WTC11 (cell line): ENCODE data around the gene ELOVL6. TPM values are rescaled to one million over a fixed set of nuclear protein-coding genes. Genes with fewer than 3 reads are reported as not detected.

Source experiments
- ATAC-seq: fragments of 200-7000 bp; cut with Tn5 transposase; 2 replicates; pipeline ENCODE4 v1.10.0; 2021; ENCODE audit warnings: mild to moderate bottlenecking, moderate library complexity
- CTCF ChIA-PET: fragments of 300-600 bp; sonication (Branson Sonifier 250); formaldehyde crosslinking; loops from one replicate; lab custom pipeline; 2021; ENCODE audit warnings: antibody characterized with exemption; lab: Charles Lee
- POLR2A ChIA-PET: fragments of 350-600 bp; sonication (Branson Sonifier 250); formaldehyde crosslinking; loops from one replicate; lab custom pipeline; 2021; ENCODE audit warnings: antibody characterized with exemption; lab: Charles Lee
- DNase-seq: peaks from one replicate; pipeline ENCODE4 v3.0.0; 2021; ENCODE audit warnings: low spot score
- H3K27ac Mint-ChIP-seq: 2 replicates; pipeline ENCODE4 v1.8.0; 2021; ENCODE audit warnings: mixed read lengths
- H3K27me3 Mint-ChIP-seq: 2 replicates; pipeline ENCODE4 v1.8.0; 2021; ENCODE audit warnings: low read depth, mild to moderate bottlenecking, moderate library complexity, mixed read lengths
- H3K36me3 Mint-ChIP-seq: 2 replicates; pipeline ENCODE4 v1.8.0; 2021; ENCODE audit warnings: mixed read lengths
- H3K4me1 Mint-ChIP-seq: 2 replicates; pipeline ENCODE4 v1.8.0; 2022; ENCODE audit warnings: mixed read lengths
- H3K4me3 Mint-ChIP-seq: 2 replicates; pipeline ENCODE4 v1.8.0; 2021; ENCODE audit warnings: mild to moderate bottlenecking, moderate library complexity, mixed read lengths
- H3K9me3 Mint-ChIP-seq: 2 replicates; pipeline ENCODE4 v1.8.0; 2021; ENCODE audit warnings: mixed read lengths
- ATF1 ChIP-seq: sonication (generic); formaldehyde crosslinking; IDR thresholded peaks from 2 replicates; pipeline ENCODE4 v1.8.1; 2023; ENCODE audit warnings: mild to moderate bottlenecking, moderate library complexity, missing genetic modification reagents
- CREB1 ChIP-seq: sonication (generic); formaldehyde crosslinking; IDR thresholded peaks from 2 replicates; pipeline ENCODE4 v1.8.0; 2023; ENCODE audit warnings: mild to moderate bottlenecking, missing genetic modification reagents
- CREM ChIP-seq: sonication (generic); formaldehyde crosslinking; IDR thresholded peaks from 2 replicates; pipeline ENCODE4 v1.8.1; 2022; ENCODE audit warnings: mild to moderate bottlenecking, missing genetic modification reagents, moderate library complexity
- EMX1 ChIP-seq: fragments of 250-450 bp; sonication (Bioruptor Pico); IDR thresholded peaks from 2 replicates; pipeline ENCODE4 v1.8.0; 2021; ENCODE audit warnings: mild to moderate bottlenecking
- ESRRA ChIP-seq: sonication (generic); formaldehyde crosslinking; IDR thresholded peaks from 2 replicates; pipeline ENCODE4 v1.8.1; 2022; ENCODE audit warnings: mild to moderate bottlenecking, missing genetic modification reagents, borderline replicate concordance
- ETV6 ChIP-seq: sonication (generic); formaldehyde crosslinking; IDR thresholded peaks from 2 replicates; pipeline ENCODE4 v1.8.1; 2022; ENCODE audit warnings: mild to moderate bottlenecking, missing genetic modification reagents
- GABPB1 ChIP-seq: sonication (generic); formaldehyde crosslinking; IDR thresholded peaks from 2 replicates; pipeline ENCODE4 v1.8.1; 2023; ENCODE audit warnings: mild to moderate bottlenecking, missing genetic modification reagents
- JUN ChIP-seq: sonication (generic); formaldehyde crosslinking; IDR thresholded peaks from 2 replicates; pipeline ENCODE4 v1.8.0; 2023; ENCODE audit warnings: mild to moderate bottlenecking, missing genetic modification reagents
- NFATC4 ChIP-seq: fragments of 250-450 bp; sonication (Bioruptor Pico); IDR thresholded peaks from 2 replicates; pipeline ENCODE4 v1.9.0; 2021; ENCODE audit warnings: mild to moderate bottlenecking
- NFE2L1 ChIP-seq: sonication (generic); formaldehyde crosslinking; IDR thresholded peaks from 2 replicates; pipeline ENCODE4 v1.8.1; 2023; ENCODE audit warnings: missing genetic modification reagents
- NR3C1 ChIP-seq: sonication (generic); formaldehyde crosslinking; conservative IDR thresholded peaks from 2 replicates; pipeline ENCODE4 v1.8.1; 2023; ENCODE audit warnings: low read depth, mild to moderate bottlenecking, missing genetic modification reagents
- OVOL2 ChIP-seq: fragments of 250-450 bp; sonication (Bioruptor Pico); IDR thresholded peaks from 2 replicates; pipeline ENCODE4 v1.9.0; 2021; ENCODE audit warnings: mild to moderate bottlenecking, borderline replicate concordance
- ZNF219 ChIP-seq: sonication (generic); formaldehyde crosslinking; IDR thresholded peaks from 2 replicates; pipeline ENCODE4 v1.8.0; 2023; ENCODE audit warnings: missing genetic modification reagents, mild to moderate bottlenecking, borderline replicate concordance
- ZNF232 ChIP-seq: sonication (generic); formaldehyde crosslinking; IDR thresholded peaks from 2 replicates; pipeline ENCODE4 v1.8.0; 2022; ENCODE audit warnings: mild to moderate bottlenecking, missing genetic modification reagents
- ZNF317 ChIP-seq: sonication (generic); formaldehyde crosslinking; IDR thresholded peaks from 2 replicates; pipeline ENCODE4 v1.8.1; 2023; ENCODE audit warnings: low read depth, mild to moderate bottlenecking, moderate library complexity, missing genetic modification reagents, borderline replicate concordance
- total RNA-seq: library from RNA; stranded (reverse); gene quantifications from 3 replicates; pipeline ENCODE4 v1.2.3, GENCODE V29; 2021
- TF ChIP-seq, protein P1 (sequence below): sonication (generic); formaldehyde crosslinking; IDR thresholded peaks from 2 replicates; pipeline ENCODE4 v1.8.0; 2022; ENCODE audit warnings: mild to moderate bottlenecking, missing genetic modification reagents
- TF ChIP-seq, protein P2 (sequence below): sonication (generic); formaldehyde crosslinking; conservative IDR thresholded peaks from 2 replicates; pipeline ENCODE4 v1.8.1; 2022; ENCODE audit warnings: mild to moderate bottlenecking, missing genetic modification reagents
- TF ChIP-seq, protein P3 (sequence below): sonication (generic); formaldehyde crosslinking; IDR thresholded peaks from 2 replicates; pipeline ENCODE4 v1.8.0; 2022; ENCODE audit warnings: mild to moderate bottlenecking, missing genetic modification reagents
- TF ChIP-seq, protein P4 (sequence below): sonication (generic); formaldehyde crosslinking; IDR thresholded peaks from 2 replicates; pipeline ENCODE4 v1.8.0; 2022; ENCODE audit warnings: missing genetic modification reagents
- TF ChIP-seq, protein P5 (sequence below): sonication (generic); formaldehyde crosslinking; IDR thresholded peaks from 2 replicates; pipeline ENCODE4 v1.8.1; 2022; ENCODE audit warnings: low read depth, mild to moderate bottlenecking, moderate library complexity, missing genetic modification reagents, borderline replicate concordance
- TF ChIP-seq, protein P6 (sequence below): sonication (generic); formaldehyde crosslinking; IDR thresholded peaks from 2 replicates; pipeline ENCODE4 v1.8.1; 2023; ENCODE audit warnings: mild to moderate bottlenecking, moderate library complexity, missing genetic modification reagents
- TF ChIP-seq, protein P7 (sequence below): fragments of 250-450 bp; sonication (Bioruptor Pico); IDR thresholded peaks from 2 replicates; pipeline ENCODE4 v1.9.0; 2021; ENCODE audit warnings: mild to moderate bottlenecking, borderline replicate concordance

ELOVL6 gene
- total RNA-seq, 1 experiment from 2014 or later: 87.4 TPM

DNA sequence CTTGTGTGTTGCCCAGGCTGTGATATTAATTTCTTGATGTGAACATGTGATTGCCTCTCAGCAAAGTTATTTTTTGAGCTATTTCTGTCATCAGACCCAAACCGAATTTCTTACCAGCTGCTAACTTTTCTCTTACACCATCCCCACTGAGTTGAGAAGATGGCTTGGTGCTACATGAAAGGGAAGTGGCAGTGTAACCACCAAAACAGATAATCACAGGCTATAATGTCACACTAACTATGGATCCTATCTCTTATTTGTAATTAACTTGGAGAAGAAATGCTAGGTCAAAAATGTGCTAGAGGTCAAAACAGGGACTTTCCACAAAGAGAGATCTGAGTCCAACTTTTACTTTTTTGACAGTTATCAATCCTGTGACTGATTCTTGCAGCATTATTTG is 43.8 kb downstream of the ELOVL6 start:
- H3K4me1 Mint-ChIP-seq: no peaks in the 10 kb centered on the region
- TF ChIP-seq OVOL2: no peak
- TF ChIP-seq, protein P1, sequence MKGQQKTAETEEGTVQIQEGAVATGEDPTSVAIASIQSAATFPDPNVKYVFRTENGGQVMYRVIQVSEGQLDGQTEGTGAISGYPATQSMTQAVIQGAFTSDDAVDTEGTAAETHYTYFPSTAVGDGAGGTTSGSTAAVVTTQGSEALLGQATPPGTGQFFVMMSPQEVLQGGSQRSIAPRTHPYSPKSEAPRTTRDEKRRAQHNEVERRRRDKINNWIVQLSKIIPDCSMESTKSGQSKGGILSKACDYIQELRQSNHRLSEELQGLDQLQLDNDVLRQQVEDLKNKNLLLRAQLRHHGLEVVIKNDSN (CRISPR knock-in tag): no peak
- TF ChIP-seq NFATC4: no peak
- no peak for TF ChIP-seq GABPB1 (CRISPR knock-in tag)
- TF ChIP-seq EMX1 (CRISPR knock-in tag): no peak
- TF ChIP-seq, protein P2, sequence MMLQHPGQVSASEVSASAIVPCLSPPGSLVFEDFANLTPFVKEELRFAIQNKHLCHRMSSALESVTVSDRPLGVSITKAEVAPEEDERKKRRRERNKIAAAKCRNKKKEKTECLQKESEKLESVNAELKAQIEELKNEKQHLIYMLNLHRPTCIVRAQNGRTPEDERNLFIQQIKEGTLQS (CRISPR knock-in tag): no peak
- no peak for TF ChIP-seq ETV6 (CRISPR knock-in tag)
- TF ChIP-seq NFE2L1: no peak
- TF ChIP-seq, protein P3, sequence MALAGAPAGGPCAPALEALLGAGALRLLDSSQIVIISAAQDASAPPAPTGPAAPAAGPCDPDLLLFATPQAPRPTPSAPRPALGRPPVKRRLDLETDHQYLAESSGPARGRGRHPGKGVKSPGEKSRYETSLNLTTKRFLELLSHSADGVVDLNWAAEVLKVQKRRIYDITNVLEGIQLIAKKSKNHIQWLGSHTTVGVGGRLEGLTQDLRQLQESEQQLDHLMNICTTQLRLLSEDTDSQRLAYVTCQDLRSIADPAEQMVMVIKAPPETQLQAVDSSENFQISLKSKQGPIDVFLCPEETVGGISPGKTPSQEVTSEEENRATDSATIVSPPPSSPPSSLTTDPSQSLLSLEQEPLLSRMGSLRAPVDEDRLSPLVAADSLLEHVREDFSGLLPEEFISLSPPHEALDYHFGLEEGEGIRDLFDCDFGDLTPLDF: no peak
- TF ChIP-seq NR3C1 (CRISPR knock-in tag): no peak
- TF ChIP-seq JUN (CRISPR knock-in tag): no peak
- TF ChIP-seq, protein P4, sequence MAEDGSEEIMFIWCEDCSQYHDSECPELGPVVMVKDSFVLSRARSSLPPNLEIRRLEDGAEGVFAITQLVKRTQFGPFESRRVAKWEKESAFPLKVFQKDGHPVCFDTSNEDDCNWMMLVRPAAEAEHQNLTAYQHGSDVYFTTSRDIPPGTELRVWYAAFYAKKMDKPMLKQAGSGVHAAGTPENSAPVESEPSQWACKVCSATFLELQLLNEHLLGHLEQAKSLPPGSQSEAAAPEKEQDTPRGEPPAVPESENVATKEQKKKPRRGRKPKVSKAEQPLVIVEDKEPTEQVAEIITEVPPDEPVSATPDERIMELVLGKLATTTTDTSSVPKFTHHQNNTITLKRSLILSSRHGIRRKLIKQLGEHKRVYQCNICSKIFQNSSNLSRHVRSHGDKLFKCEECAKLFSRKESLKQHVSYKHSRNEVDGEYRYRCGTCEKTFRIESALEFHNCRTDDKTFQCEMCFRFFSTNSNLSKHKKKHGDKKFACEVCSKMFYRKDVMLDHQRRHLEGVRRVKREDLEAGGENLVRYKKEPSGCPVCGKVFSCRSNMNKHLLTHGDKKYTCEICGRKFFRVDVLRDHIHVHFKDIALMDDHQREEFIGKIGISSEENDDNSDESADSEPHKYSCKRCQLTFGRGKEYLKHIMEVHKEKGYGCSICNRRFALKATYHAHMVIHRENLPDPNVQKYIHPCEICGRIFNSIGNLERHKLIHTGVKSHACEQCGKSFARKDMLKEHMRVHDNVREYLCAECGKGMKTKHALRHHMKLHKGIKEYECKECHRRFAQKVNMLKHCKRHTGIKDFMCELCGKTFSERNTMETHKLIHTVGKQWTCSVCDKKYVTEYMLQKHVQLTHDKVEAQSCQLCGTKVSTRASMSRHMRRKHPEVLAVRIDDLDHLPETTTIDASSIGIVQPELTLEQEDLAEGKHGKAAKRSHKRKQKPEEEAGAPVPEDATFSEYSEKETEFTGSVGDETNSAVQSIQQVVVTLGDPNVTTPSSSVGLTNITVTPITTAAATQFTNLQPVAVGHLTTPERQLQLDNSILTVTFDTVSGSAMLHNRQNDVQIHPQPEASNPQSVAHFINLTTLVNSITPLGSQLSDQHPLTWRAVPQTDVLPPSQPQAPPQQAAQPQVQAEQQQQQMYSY (CRISPR knock-in tag): no peak
- TF ChIP-seq CREB1 (CRISPR knock-in tag): no peak
- no peak for TF ChIP-seq ZNF317 (CRISPR knock-in tag)
- no peak for TF ChIP-seq ESRRA
- no peak for TF ChIP-seq ZNF232 (CRISPR knock-in tag)
- no peak for TF ChIP-seq ZNF219 (CRISPR knock-in tag)
- no peak for TF ChIP-seq ATF1 (CRISPR knock-in tag)
- TF ChIP-seq, protein P5, sequence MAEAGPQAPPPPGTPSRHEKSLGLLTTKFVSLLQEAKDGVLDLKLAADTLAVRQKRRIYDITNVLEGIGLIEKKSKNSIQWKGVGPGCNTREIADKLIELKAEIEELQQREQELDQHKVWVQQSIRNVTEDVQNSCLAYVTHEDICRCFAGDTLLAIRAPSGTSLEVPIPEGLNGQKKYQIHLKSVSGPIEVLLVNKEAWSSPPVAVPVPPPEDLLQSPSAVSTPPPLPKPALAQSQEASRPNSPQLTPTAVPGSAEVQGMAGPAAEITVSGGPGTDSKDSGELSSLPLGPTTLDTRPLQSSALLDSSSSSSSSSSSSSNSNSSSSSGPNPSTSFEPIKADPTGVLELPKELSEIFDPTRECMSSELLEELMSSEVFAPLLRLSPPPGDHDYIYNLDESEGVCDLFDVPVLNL (CRISPR knock-in tag): no peak
- no peak for TF ChIP-seq CREM (CRISPR knock-in tag)
- H3K27me3 Mint-ChIP-seq: no peaks in the 10 kb centered on the region
- H3K27ac Mint-ChIP-seq: peak overlapping the region; percentile 40; the same call in 1 of the 2 replicates
- no peaks in the 10 kb centered on the region for H3K36me3 Mint-ChIP-seq
- H3K4me3 Mint-ChIP-seq: no peak overlapping the region
- POLR2A ChIA-PET: no interaction called here
- CTCF ChIA-PET: interaction anchor here (0.5 kb wide), 1 partner anchor 17 kb away, joined by 3 read pairs; no protein-coding TSS in a partner anchor
- no peak for ATAC-seq
- DNase-seq: no peak
- no peaks in the 10 kb centered on the region for H3K9me3 Mint-ChIP-seq

DNA sequence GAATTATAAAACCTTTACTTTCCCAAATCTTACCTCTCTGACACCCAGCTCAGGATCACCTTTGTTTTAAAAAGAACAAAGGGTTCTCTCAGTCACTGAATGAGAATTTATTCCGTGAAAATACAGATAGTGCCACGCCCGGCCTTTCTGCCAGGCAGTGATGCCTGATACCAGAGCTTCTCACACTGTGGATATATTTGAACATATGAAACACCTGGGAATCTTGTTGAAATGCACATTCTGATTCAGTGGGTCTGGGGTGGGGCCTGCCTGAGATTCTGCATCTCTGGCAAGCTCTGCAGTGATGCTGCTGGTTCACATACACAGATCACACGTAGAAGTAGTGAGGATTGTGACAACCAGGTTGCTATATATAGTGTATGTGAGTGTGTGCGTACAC is 46.0 kb downstream of the ELOVL6 start:
- no peak for ATAC-seq
- no peaks in the 10 kb centered on the region for H3K27me3 Mint-ChIP-seq
- H3K4me1 Mint-ChIP-seq: no peaks in the 10 kb centered on the region
- TF ChIP-seq NFATC4: no peak
- TF ChIP-seq, protein P6, sequence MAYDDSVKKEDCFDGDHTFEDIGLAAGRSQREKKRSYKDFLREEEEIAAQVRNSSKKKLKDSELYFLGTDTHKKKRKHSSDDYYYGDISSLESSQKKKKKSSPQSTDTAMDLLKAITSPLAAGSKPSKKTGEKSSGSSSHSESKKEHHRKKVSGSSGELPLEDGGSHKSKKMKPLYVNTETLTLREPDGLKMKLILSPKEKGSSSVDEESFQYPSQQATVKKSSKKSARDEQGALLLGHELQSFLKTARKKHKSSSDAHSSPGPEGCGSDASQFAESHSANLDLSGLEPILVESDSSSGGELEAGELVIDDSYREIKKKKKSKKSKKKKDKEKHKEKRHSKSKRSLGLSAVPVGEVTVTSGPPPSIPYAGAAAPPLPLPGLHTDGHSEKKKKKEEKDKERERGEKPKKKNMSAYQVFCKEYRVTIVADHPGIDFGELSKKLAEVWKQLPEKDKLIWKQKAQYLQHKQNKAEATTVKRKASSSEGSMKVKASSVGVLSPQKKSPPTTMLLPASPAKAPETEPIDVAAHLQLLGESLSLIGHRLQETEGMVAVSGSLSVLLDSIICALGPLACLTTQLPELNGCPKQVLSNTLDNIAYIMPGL (CRISPR knock-in tag): no peak
- TF ChIP-seq, protein P7, sequence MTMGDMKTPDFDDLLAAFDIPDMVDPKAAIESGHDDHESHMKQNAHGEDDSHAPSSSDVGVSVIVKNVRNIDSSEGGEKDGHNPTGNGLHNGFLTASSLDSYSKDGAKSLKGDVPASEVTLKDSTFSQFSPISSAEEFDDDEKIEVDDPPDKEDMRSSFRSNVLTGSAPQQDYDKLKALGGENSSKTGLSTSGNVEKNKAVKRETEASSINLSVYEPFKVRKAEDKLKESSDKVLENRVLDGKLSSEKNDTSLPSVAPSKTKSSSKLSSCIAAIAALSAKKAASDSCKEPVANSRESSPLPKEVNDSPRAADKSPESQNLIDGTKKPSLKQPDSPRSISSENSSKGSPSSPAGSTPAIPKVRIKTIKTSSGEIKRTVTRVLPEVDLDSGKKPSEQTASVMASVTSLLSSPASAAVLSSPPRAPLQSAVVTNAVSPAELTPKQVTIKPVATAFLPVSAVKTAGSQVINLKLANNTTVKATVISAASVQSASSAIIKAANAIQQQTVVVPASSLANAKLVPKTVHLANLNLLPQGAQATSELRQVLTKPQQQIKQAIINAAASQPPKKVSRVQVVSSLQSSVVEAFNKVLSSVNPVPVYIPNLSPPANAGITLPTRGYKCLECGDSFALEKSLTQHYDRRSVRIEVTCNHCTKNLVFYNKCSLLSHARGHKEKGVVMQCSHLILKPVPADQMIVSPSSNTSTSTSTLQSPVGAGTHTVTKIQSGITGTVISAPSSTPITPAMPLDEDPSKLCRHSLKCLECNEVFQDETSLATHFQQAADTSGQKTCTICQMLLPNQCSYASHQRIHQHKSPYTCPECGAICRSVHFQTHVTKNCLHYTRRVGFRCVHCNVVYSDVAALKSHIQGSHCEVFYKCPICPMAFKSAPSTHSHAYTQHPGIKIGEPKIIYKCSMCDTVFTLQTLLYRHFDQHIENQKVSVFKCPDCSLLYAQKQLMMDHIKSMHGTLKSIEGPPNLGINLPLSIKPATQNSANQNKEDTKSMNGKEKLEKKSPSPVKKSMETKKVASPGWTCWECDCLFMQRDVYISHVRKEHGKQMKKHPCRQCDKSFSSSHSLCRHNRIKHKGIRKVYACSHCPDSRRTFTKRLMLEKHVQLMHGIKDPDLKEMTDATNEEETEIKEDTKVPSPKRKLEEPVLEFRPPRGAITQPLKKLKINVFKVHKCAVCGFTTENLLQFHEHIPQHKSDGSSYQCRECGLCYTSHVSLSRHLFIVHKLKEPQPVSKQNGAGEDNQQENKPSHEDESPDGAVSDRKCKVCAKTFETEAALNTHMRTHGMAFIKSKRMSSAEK: no peak
- no peaks in the 10 kb centered on the region for H3K9me3 Mint-ChIP-seq
- CTCF ChIA-PET: no interaction called here
- no peak overlapping the region for H3K4me3 Mint-ChIP-seq
- H3K27ac Mint-ChIP-seq: no peak overlapping the region; the same call in 1 of the 2 replicates
- POLR2A ChIA-PET: no interaction called here
- DNase-seq: no peak
- H3K36me3 Mint-ChIP-seq: peaks cover 10% of the 10 kb centered on the region
